Neural progenitor cell (in vitro differentiated cells): Measurements from ENCODE around the gene ADRA1B. TPM values are rescaled to one million over a fixed set of nuclear protein-coding genes. Genes with fewer than 3 reads are reported as not detected.

Experiments
- DNase-seq: peaks from one replicate; pipeline ENCODE4 v3.0.0-alpha.2; 2016; ENCODE audit warnings: low spot score
- H2AFZ ChIP-seq: fragments of 200-600 bp; sonication (generic); replicated peaks from 2 replicates; pipeline ENCODE4 v1.6.1; 2016; ENCODE audit warnings: antibody characterized with exemption
- H3F3A ChIP-seq: fragments of 200-600 bp; sonication (generic); 2 replicates; pipeline ENCODE4 v1.6.1; 2016; ENCODE audit warnings: antibody characterized with exemption, low read depth
- H3K27ac ChIP-seq: fragments of 200-600 bp; sonication (generic); 2 replicates; pipeline ENCODE4 v1.5.1; 2016; ENCODE audit warnings: mild to moderate bottlenecking
- H3K27me3 ChIP-seq: fragments of 200-600 bp; sonication (generic); 2 replicates; pipeline ENCODE4 v1.6.1; 2016; ENCODE audit warnings: mild to moderate bottlenecking, moderate library complexity
- H3K36me3 ChIP-seq: fragments of 200-600 bp; sonication (generic); 2 replicates; pipeline ENCODE4 v1.5.1; 2016
- H3K4me1 ChIP-seq: fragments of 200-600 bp; sonication (generic); 2 replicates; pipeline ENCODE4 v1.6.1; 2016; ENCODE audit warnings: mixed run types
- H3K4me2 ChIP-seq: fragments of 200-600 bp; sonication (generic); 2 replicates; pipeline ENCODE4 v1.6.1; 2016
- H3K4me3 ChIP-seq: fragments of 200-600 bp; sonication (generic); 2 replicates; pipeline ENCODE4 v1.5.1; 2016
- H3K79me2 ChIP-seq: fragments of 200-600 bp; sonication (generic); 2 replicates; pipeline ENCODE4 v1.6.1; 2016; ENCODE audit warnings: low read depth
- H3K9ac ChIP-seq: fragments of 200-600 bp; sonication (generic); 2 replicates; pipeline ENCODE4 v1.6.1; 2016
- H3K9me3 ChIP-seq: fragments of 200-600 bp; sonication (generic); 2 replicates; pipeline ENCODE4 v1.5.1; 2016; ENCODE audit warnings: low read depth
- H4K20me1 ChIP-seq: fragments of 200-600 bp; sonication (generic); 2 replicates; pipeline ENCODE4 v1.6.1; 2016; ENCODE audit warnings: low read depth
- H3K27ac Mint-ChIP-seq: 3 replicates; pipeline ENCODE4 v1.8.0; 2021; ENCODE audit warnings: mixed read lengths
- H3K27me3 Mint-ChIP-seq: 2 replicates; pipeline ENCODE4 v1.8.0; 2022; ENCODE audit warnings: low read depth, mild to moderate bottlenecking, inconsistent platforms, moderate library complexity, mixed read lengths; ENCODE audit not compliant: insufficient read depth
- H3K36me3 Mint-ChIP-seq: 3 replicates; pipeline ENCODE4 v1.8.0; 2021; ENCODE audit warnings: mixed read lengths
- H3K4me1 Mint-ChIP-seq: 3 replicates; pipeline ENCODE4 v1.8.0; 2021; ENCODE audit warnings: mixed read lengths
- H3K4me3 Mint-ChIP-seq: 3 replicates; pipeline ENCODE4 v1.8.0; 2021; ENCODE audit warnings: mild to moderate bottlenecking, moderate library complexity, mixed read lengths
- H3K9me3 Mint-ChIP-seq: 3 replicates; pipeline ENCODE4 v1.8.0; 2020; ENCODE audit warnings: mixed read lengths
- EZH2 ChIP-seq: fragments of 200-600 bp; sonication (generic); IDR thresholded peaks from 2 replicates; pipeline ENCODE4 v1.6.1; 2017; ENCODE audit warnings: antibody characterized with exemption, mild to moderate bottlenecking, moderate library complexity
- EZH2phosphoT487 ChIP-seq: fragments of 200-600 bp; sonication (generic); IDR thresholded peaks from 2 replicates; pipeline ENCODE4 v1.6.1; 2017; ENCODE audit warnings: antibody characterized with exemption
- total RNA-seq: library from RNA; depleted of rRNA; stranded (reverse); fragments of >200 nt; gene quantifications from 2 replicates; pipeline ENCODE4 v1.2.3, GENCODE V29; 2015; ENCODE audit warnings: low replicate concordance
- TF ChIP-seq, protein P1 (sequence below): fragments of 200-600 bp; sonication (generic); IDR thresholded peaks from 2 replicates; pipeline ENCODE4 v1.5.1; 2017; ENCODE audit warnings: antibody characterized with exemption, mild to moderate bottlenecking

The ADRA1B gene
- total RNA-seq, 1 donor from 2014 or later = not detected

DNA sequence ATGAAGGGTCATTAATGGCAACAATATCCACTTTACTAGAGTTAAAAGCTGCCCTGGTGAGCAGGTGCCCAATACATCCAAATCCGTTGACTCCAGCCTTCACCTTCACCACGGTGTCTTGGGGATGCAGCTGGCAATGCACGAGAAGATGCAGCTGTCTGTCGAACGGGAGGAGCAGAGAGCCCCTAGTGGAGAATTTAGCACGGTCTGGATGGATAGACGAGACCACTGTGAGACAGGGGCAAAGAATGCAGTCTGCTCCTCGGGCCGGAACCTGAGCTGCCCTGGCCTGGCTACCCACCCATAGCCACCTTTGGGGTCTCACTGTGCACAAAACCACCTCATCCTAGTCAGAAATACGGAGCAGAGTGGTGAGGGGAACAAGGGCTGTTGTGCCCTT lies 35.1 kb downstream of the ADRA1B start:
- Histone ChIP-seq H3K4me2 (no peak overlapping the region), H3F3A (no peaks in the 10 kb centered on the region), H3K79me2 (no peaks in the 10 kb centered on the region), H3K4me3 (no peak overlapping the region), H3K27ac (no peak overlapping the region), H4K20me1 (no peaks in the 10 kb centered on the region), H3K4me1 (peaks cover 10% of the 10 kb centered on the region), H3K9me3 (no peaks in the 10 kb centered on the region), H3K27me3 (peaks cover 7% of the 10 kb centered on the region), H3K9ac (no peak overlapping the region), H2AFZ (peak overlapping the region; percentile 39), H3K36me3 (no peaks in the 10 kb centered on the region)
- Mint-ChIP-seq H3K27ac (peak overlapping the region; percentile 9), H3K36me3 (no peaks in the 10 kb centered on the region), H3K27me3 (peaks cover 4% of the 10 kb centered on the region), H3K9me3 (no peaks in the 10 kb centered on the region), H3K4me3 (no peak overlapping the region), H3K4me1 (peaks cover 21% of the 10 kb centered on the region)
- DNase-seq = peak; percentile 70
- TF ChIP-seq EZH2phosphoT487 = no peak
- TF ChIP-seq, protein P1, sequence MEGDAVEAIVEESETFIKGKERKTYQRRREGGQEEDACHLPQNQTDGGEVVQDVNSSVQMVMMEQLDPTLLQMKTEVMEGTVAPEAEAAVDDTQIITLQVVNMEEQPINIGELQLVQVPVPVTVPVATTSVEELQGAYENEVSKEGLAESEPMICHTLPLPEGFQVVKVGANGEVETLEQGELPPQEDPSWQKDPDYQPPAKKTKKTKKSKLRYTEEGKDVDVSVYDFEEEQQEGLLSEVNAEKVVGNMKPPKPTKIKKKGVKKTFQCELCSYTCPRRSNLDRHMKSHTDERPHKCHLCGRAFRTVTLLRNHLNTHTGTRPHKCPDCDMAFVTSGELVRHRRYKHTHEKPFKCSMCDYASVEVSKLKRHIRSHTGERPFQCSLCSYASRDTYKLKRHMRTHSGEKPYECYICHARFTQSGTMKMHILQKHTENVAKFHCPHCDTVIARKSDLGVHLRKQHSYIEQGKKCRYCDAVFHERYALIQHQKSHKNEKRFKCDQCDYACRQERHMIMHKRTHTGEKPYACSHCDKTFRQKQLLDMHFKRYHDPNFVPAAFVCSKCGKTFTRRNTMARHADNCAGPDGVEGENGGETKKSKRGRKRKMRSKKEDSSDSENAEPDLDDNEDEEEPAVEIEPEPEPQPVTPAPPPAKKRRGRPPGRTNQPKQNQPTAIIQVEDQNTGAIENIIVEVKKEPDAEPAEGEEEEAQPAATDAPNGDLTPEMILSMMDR = peak; percentile 62

DNA sequence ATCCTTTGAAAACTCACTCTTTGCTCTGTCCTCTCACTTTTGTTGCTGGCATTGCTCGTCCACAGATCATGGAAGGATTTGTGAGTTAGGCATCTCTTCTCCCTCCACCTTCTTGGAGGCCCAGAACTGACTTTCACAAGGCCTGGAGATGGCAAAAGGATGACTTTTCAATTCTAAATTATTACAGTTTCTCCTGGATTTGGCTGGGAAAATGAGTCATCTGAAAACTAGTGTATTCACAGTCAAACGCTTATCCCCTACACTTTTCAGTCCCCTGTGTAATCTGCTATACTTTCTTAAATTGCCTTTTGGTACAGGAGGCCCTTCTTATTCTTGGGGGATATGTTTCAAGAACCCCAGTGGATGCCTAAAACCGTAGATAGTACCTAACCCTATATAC lies 35.6 kb downstream of the ADRA1B start:
- Mint-ChIP-seq H3K27ac (peak overlapping the region; percentile 9), H3K4me1 (peaks cover 21% of the 10 kb centered on the region), H3K9me3 (no peaks in the 10 kb centered on the region), H3K4me3 (no peak overlapping the region), H3K36me3 (no peaks in the 10 kb centered on the region), H3K27me3 (peaks cover 4% of the 10 kb centered on the region)
- DNase-seq = no peak
- Histone ChIP-seq H3K9me3 (no peaks in the 10 kb centered on the region), H3K36me3 (no peaks in the 10 kb centered on the region), H2AFZ (peak overlapping the region; percentile 39), H3K27me3 (peaks cover 7% of the 10 kb centered on the region), H4K20me1 (no peaks in the 10 kb centered on the region), H3K4me3 (no peak overlapping the region), H3K4me1 (peaks cover 10% of the 10 kb centered on the region), H3F3A (no peaks in the 10 kb centered on the region), H3K79me2 (no peaks in the 10 kb centered on the region), H3K9ac (no peak overlapping the region), H3K27ac (no peak overlapping the region), H3K4me2 (no peak overlapping the region)
- no peak for TF ChIP-seq EZH2
- no peak for TF ChIP-seq EZH2phosphoT487
- TF ChIP-seq, protein P1 = no peak

DNA sequence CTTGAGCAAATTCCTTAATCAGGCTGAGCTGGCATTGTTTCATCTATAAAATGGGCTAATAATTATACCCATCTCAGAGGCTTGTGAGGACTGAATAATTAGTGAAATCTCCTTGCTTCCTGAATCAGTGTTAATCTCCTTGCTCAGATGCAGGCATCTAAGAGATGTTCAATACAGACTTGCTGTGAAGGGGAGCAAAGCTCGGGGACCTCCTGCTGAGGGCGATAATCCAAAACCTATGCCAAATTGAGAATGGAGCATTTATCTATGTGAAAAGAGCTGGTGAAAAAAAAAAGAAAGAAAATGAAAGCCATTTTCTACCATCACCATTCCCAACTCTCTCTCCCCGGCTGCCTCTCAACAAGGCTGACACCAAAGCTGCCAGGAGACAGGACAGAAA lies 37.3 kb downstream of the ADRA1B start:
- Histone ChIP-seq H4K20me1 (no peaks in the 10 kb centered on the region), H3K4me1 (peaks cover 10% of the 10 kb centered on the region)
- DNase-seq = peak; percentile 34

More for the DNA sequence above, 37.3 kb downstream of the ADRA1B start:
- Histone ChIP-seq H3K9ac (no peak overlapping the region), H3K36me3 (no peaks in the 10 kb centered on the region), H3K27me3 (peaks cover 7% of the 10 kb centered on the region), H3F3A (no peaks in the 10 kb centered on the region), H3K79me2 (no peaks in the 10 kb centered on the region), H3K9me3 (no peaks in the 10 kb centered on the region), H3K27ac (no peak overlapping the region), H2AFZ (no peak overlapping the region), H3K4me3 (no peak overlapping the region), H3K4me2 (no peak overlapping the region)
- Mint-ChIP-seq H3K9me3 (no peaks in the 10 kb centered on the region), H3K36me3 (no peaks in the 10 kb centered on the region), H3K27me3 (peaks cover 4% of the 10 kb centered on the region), H3K27ac (no peak overlapping the region), H3K4me3 (no peak overlapping the region), H3K4me1 (peaks cover 21% of the 10 kb centered on the region)
- TF ChIP-seq, protein P1 = no peak
